Neuronal stem cell (in vitro differentiated cells): Measurements from ENCODE around the gene PTOV1.

ENCODE experiments used
- DNase-seq: peaks from one replicate; pipeline ENCODE4 v3.0.0-alpha.2; 2013; ENCODE audit warnings: low spot score
- H2AFZ ChIP-seq: one replicate; pipeline ENCODE4 v1.6.1; 2013; ENCODE audit warnings: mild to moderate bottlenecking, low read length, inconsistent platforms
- H2AK5ac ChIP-seq: 2 replicates; pipeline ENCODE4 v1.6.1; 2013; ENCODE audit warnings: low read depth, mild to moderate bottlenecking, inconsistent platforms, low read length, moderate library complexity, mixed read lengths
- H2BK120ac ChIP-seq: 2 replicates; pipeline ENCODE4 v1.6.1; 2013; ENCODE audit warnings: low read depth, mild to moderate bottlenecking, inconsistent platforms, low read length, moderate library complexity, mixed read lengths
- H2BK12ac ChIP-seq: one replicate; pipeline ENCODE4 v1.6.1; 2013; ENCODE audit warnings: low read length, inconsistent platforms
- H2BK15ac ChIP-seq: 2 replicates; pipeline ENCODE4 v1.6.1; 2013; ENCODE audit warnings: mild to moderate bottlenecking, low read length, inconsistent platforms, mixed read lengths
- H2BK5ac ChIP-seq: one replicate; pipeline ENCODE4 v1.6.1; 2013; ENCODE audit warnings: inconsistent platforms, mild to moderate bottlenecking, low read length, moderate library complexity
- H3K14ac ChIP-seq: one replicate; pipeline ENCODE4 v1.6.1; 2013; ENCODE audit warnings: low read length, inconsistent platforms
- H3K18ac ChIP-seq: 2 replicates; pipeline ENCODE4 v1.6.1; 2013; ENCODE audit warnings: low read length, inconsistent platforms
- H3K23ac ChIP-seq: 2 replicates; pipeline ENCODE4 v1.6.1; 2013; ENCODE audit warnings: low read depth, mild to moderate bottlenecking, mixed read lengths, low read length, inconsistent platforms; ENCODE audit not compliant: poor library complexity
- H3K27ac ChIP-seq: replicated peaks from 3 replicates; pipeline ENCODE4 v1.5.1; 2013; ENCODE audit warnings: low read length, inconsistent platforms
- H3K27me3 ChIP-seq, 3 experiments: 2 replicates each; pipeline ENCODE4 v1.6.1; 2013; ENCODE audit warnings: low read length in 3 of 3, mild to moderate bottlenecking in 2 of 3, inconsistent platforms in 1 of 3, low read depth in 1 of 3, mixed read lengths in 1 of 3, moderate library complexity in 1 of 3; ENCODE audit not compliant: control insufficient read depth in 3 of 3, insufficient read depth in 3 of 3
- H3K36me3 ChIP-seq, 2 donors: replicated peaks in 1 of 2; 2 replicates each; pipeline ENCODE4 v1.6.1; 2013; ENCODE audit warnings: low read length in 2 of 2; ENCODE audit not compliant: control insufficient read depth in 2 of 2, insufficient read depth in 2 of 2
- H3K4ac ChIP-seq: 2 replicates; pipeline ENCODE4 v1.6.1; 2013; ENCODE audit warnings: inconsistent platforms, mild to moderate bottlenecking, low read length, moderate library complexity
- H3K4me1 ChIP-seq, 2 donors: 1 replicate in 1 of 2; 2 replicates in 1 of 2; pipeline ENCODE4 v1.6.1; 2013; ENCODE audit warnings: low read length in 2 of 2, low read depth in 1 of 2; ENCODE audit not compliant: control insufficient read depth in 2 of 2, insufficient read depth in 1 of 2
- H3K4me2 ChIP-seq: one replicate; pipeline ENCODE4 v1.6.1; 2013; ENCODE audit warnings: mild to moderate bottlenecking, low read length, inconsistent platforms; ENCODE audit not compliant: insufficient read depth, poor library complexity, severe bottlenecking
- H3K4me3 ChIP-seq, 2 donors: 2 replicates each; pipeline ENCODE4 v1.5.1; 2013; ENCODE audit warnings: low read length in 2 of 2, mild to moderate bottlenecking in 2 of 2, inconsistent platforms in 1 of 2, moderate library complexity in 1 of 2
- H3K79me1 ChIP-seq: one replicate; pipeline ENCODE4 v1.6.1; 2013; ENCODE audit warnings: low read depth, mild to moderate bottlenecking, inconsistent platforms, low read length, moderate library complexity
- H3K9ac ChIP-seq: one replicate; pipeline ENCODE4 v1.6.1; 2013; ENCODE audit warnings: mild to moderate bottlenecking, low read depth, low read length, inconsistent platforms; ENCODE audit not compliant: poor library complexity
- H3K9me3 ChIP-seq, 2 donors: replicated peaks in 1 of 2; 2 replicates each; pipeline versions ENCODE3 to v1.6.1; 2013; ENCODE audit warnings: low read length in 2 of 2, mild to moderate bottlenecking in 2 of 2, inconsistent platforms in 1 of 2, low read depth in 1 of 2, mixed read lengths in 1 of 2, moderate library complexity in 1 of 2; ENCODE audit not compliant: control insufficient read depth in 2 of 2, insufficient read depth in 1 of 2
- H4K8ac ChIP-seq: one replicate; pipeline ENCODE4 v1.6.1; 2013; ENCODE audit warnings: low read depth, mild to moderate bottlenecking, inconsistent platforms, low read length, moderate library complexity
- H4K91ac ChIP-seq: one replicate; pipeline ENCODE4 v1.6.1; 2013; ENCODE audit warnings: low read length, low read depth, mild to moderate bottlenecking, inconsistent platforms; ENCODE audit not compliant: poor library complexity
- WGBS, 2 donors: extraction: QIAGEN DNeasy Blood & Tissue Kit; methylation state at CpG; one replicate each; pipeline ENCODE4 v1.1.7; 2013; ENCODE audit warnings: missing lambda C conversion rate in 2 of 2, mixed read lengths in 1 of 2; ENCODE audit not compliant: insufficient read length in 2 of 2, insufficient replicate concordance in 1 of 2; ENCODE audit errors: extremely low coverage in 2 of 2; 5-methylcytosine and 5-hydroxymethylcytosine counted together

PTOV1 gene

GRCh38 chr19:49832556-49832955, 18.4 kb upstream of the PTOV1 start:
- Histone ChIP-seq H3K27me3 (no peaks in the 10 kb centered on the region), H2BK12ac (no peak overlapping the region), H3K9me3 (no peaks in the 10 kb centered on the region), H2BK15ac (no peak overlapping the region), H3K4me3 (no peak overlapping the region), H3K79me1 (peaks cover 11% of the 10 kb centered on the region), H3K4ac (no peak overlapping the region), H2BK120ac (no peak overlapping the region), H3K23ac (no peak overlapping the region), H3K27ac (no peak overlapping the region), H3K14ac (no peak overlapping the region), H2BK5ac (no peak overlapping the region), H4K91ac (no peak overlapping the region), H3K36me3 (peaks cover 57 to 95% of the 10 kb centered on the region in 2 donors), H2AK5ac (no peak overlapping the region), H3K4me1 (no peaks in the 10 kb centered on the region), H2AFZ (no peak overlapping the region), H3K4me2 (no peak overlapping the region), H3K18ac (no peak overlapping the region), H3K9ac (no peak overlapping the region), H4K8ac (no peak overlapping the region)
- no peak for DNase-seq
- no CpG with 5 or more reads among the region's 9 CpGs for WGBS, 2 donors

- Histone ChIP-seq H3K14ac (no peak overlapping the region), H3K79me1 (peaks cover 9% of the 10 kb centered on the region), H2BK12ac (no peak overlapping the region), H3K4me3 (no peak overlapping the region), H2BK120ac (no peak overlapping the region), H3K9ac (no peak overlapping the region), H3K9me3 (no peaks in the 10 kb centered on the region), H3K4ac (no peak overlapping the region), H3K27me3 (no peaks in the 10 kb centered on the region), H3K18ac (no peak overlapping the region), H2AFZ (no peak overlapping the region), H3K4me1 (no peaks in the 10 kb centered on the region), H3K23ac (no peak overlapping the region), H2AK5ac (no peak overlapping the region), H3K4me2 (no peak overlapping the region), H4K8ac (no peak overlapping the region), H2BK5ac (no peak overlapping the region), H3K36me3 (peaks cover 62 to 98% of the 10 kb centered on the region in 2 donors), H3K27ac (no peak overlapping the region), H4K91ac (no peak overlapping the region), H2BK15ac (no peak overlapping the region)
- no CpG with 5 or more reads among the region's 7 CpGs for WGBS, 2 donors
- no peak for DNase-seq
Observed at GRCh38 chr19:49833599-49833998, 17.4 kb upstream of the PTOV1 start.

- Histone ChIP-seq H3K18ac (no peak overlapping the region), H2AFZ (no peak overlapping the region), H3K27ac (no peak overlapping the region), H3K79me1 (peaks cover 5% of the 10 kb centered on the region), H4K91ac (no peak overlapping the region), H3K4me2 (no peak overlapping the region), H4K8ac (no peak overlapping the region), H3K27me3 (no peaks in the 10 kb centered on the region), H3K14ac (no peak overlapping the region), H3K4me3 (no peak overlapping the region), H2BK120ac (no peak overlapping the region), H3K4me1 (no peaks in the 10 kb centered on the region), H3K9me3 (no peaks in the 10 kb centered on the region), H3K4ac (no peak overlapping the region), H3K9ac (no peak overlapping the region), H2AK5ac (no peak overlapping the region), H3K23ac (no peak overlapping the region), H2BK5ac (no peak overlapping the region), H2BK15ac (no peak overlapping the region), H3K36me3 (peaks cover 69 to 100% of the 10 kb centered on the region in 2 donors), H2BK12ac (no peak overlapping the region)
- no CpG with 5 or more reads among the region's 12 CpGs for WGBS, 2 donors
- no peak for DNase-seq
Observed at GRCh38 chr19:49835562-49835961, 15.4 kb upstream of the PTOV1 start.

DNA sequence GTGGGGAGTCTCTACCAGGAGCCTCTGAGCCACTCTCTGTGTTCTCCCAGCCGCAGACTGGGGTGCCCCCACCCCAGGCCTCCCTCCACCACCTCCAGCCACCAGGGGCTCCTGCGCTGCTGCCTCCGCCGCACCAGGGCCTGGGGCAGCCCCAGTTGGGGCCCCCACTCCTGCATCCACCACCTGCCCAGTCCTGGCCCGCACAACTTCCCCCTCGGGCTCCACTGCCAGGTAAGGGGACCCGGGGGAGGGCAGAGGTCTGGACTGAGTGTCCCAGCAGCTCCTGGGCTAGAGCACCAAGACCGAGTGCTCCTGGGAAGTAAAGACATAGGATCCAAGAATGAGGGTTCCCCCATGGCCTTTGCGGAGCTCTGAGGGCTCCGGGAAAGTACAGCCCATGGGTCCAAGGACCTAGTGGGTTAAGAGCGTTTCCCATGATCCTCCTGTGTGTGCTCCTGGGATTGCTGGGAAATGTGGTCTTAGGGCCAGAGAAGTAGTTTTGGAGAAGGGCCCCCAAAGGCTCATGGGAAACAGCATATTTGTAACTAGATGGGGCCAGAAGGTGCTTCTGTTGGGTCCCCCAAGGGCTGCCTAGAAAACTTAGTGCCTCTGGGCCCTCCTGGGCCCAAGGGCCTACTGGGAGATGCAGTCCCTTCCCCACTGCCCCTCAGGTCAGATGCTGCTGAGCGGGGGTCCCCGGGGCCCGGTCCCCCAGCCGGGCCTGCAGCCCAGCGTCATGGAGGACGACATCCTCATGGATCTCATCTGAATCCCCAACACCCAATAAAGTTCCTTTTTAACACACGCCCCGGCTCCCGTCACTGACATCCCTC, 14.6 kb upstream of the PTOV1 start:
- DNase-seq = no peak
- H2AK5ac ChIP-seq = no peak overlapping the region
- no peak overlapping the region for H3K14ac ChIP-seq
- no peaks in the 10 kb centered on the region for H3K9me3 ChIP-seq
- no peak overlapping the region for H4K91ac ChIP-seq
- H3K4ac ChIP-seq = no peak overlapping the region
- no peak overlapping the region for H3K4me2 ChIP-seq
- H3K27me3 ChIP-seq = no peaks in the 10 kb centered on the region
- no peak overlapping the region for H3K18ac ChIP-seq
- no peak overlapping the region for H3K9ac ChIP-seq
- peaks cover 71 to 99% of the 10 kb centered on the region in 2 donors for H3K36me3 ChIP-seq
- no peak overlapping the region for H2AFZ ChIP-seq
- no peaks in the 10 kb centered on the region for H3K4me1 ChIP-seq
- no CpG with 5 or more reads among the region's 20 CpGs for WGBS, 2 donors
- H2BK12ac ChIP-seq = no peak overlapping the region
- H2BK15ac ChIP-seq = no peak overlapping the region
- no peak overlapping the region for H2BK5ac ChIP-seq
- H3K27ac ChIP-seq = no peak overlapping the region
- peaks cover 3% of the 10 kb centered on the region for H3K79me1 ChIP-seq
- no peak overlapping the region for H4K8ac ChIP-seq
- H3K4me3 ChIP-seq = no peak overlapping the region
- H3K23ac ChIP-seq = no peak overlapping the region
- no peak overlapping the region for H2BK120ac ChIP-seq
